CD14-positive monocyte (primary cell): ENCODE results near the gene SCARB1. TPM values are rescaled to one million over a fixed set of nuclear protein-coding genes. Genes with fewer than 3 reads are reported as not detected.
"Not testable (repeated sequence)": the region's sequence is repeated elsewhere in the genome, so short reads cannot be mapped to it uniquely, and the experiment has no call there.

Experiments
- DNase-seq, 3 donors: peaks; one replicate each; pipeline ENCODE4 v3.0.0-alpha.2; 2011 to 2022
- H2AFZ ChIP-seq: 2 replicates; pipeline ENCODE4 v1.6.0; 2012; ENCODE audit warnings: mild to moderate bottlenecking, low read depth, low read length, inconsistent platforms; ENCODE audit not compliant: insufficient read depth, poor library complexity, severe bottlenecking
- H3K27ac ChIP-seq, 2 donors: 1 replicate in 1 of 2; 2 replicates in 1 of 2; pipeline ENCODE4 v1.5.1; 2012 to 2013; ENCODE audit warnings: low read length in 2 of 2, control low read depth in 1 of 2, inconsistent platforms in 1 of 2, low read depth in 1 of 2, mild to moderate bottlenecking in 1 of 2
- H3K27me3 ChIP-seq, 2 donors: one replicate each; pipeline versions ENCODE4 v1.6.0 to v1.6.1; 2011 to 2013; ENCODE audit warnings: low read length in 2 of 2; ENCODE audit not compliant: control insufficient read depth in 2 of 2, insufficient read depth in 2 of 2
- H3K36me3 ChIP-seq, 2 donors: replicated peaks in 1 of 2; 1 replicate in 1 of 2; 2 replicates in 1 of 2; pipeline versions ENCODE4 v1.5.1 to v1.6.1; 2012 to 2013; ENCODE audit warnings: low read length in 2 of 2, control low read depth in 1 of 2, inconsistent platforms in 1 of 2, mild to moderate bottlenecking in 1 of 2; ENCODE audit not compliant: insufficient read depth in 2 of 2, control insufficient read depth in 1 of 2
- H3K4me1 ChIP-seq, 2 donors: 1 replicate in 1 of 2; 2 replicates in 1 of 2; pipeline versions ENCODE4 v1.5.1 to v1.6.1; 2012 to 2013; ENCODE audit warnings: low read length in 2 of 2, control low read depth in 1 of 2, inconsistent platforms in 1 of 2, mild to moderate bottlenecking in 1 of 2, moderate library complexity in 1 of 2; ENCODE audit not compliant: insufficient read depth in 2 of 2, control insufficient read depth in 1 of 2
- H3K4me2 ChIP-seq: replicated peaks from 2 replicates; pipeline ENCODE3; 2012; ENCODE audit warnings: low read length, moderate library complexity, mild to moderate bottlenecking; ENCODE audit not compliant: poor library complexity, severe bottlenecking; ENCODE audit errors: extremely low read depth
- H3K4me3 ChIP-seq, 3 experiments: fragments of 200-600 bp in 1 of 3; sonication (generic) in 1 of 3; replicated peaks in 1 of 3; 1 replicate in 2 of 3; 2 replicates in 1 of 3; pipeline ENCODE4 v1.5.1; 2011 to 2013; ENCODE audit warnings: low read length in 3 of 3, mild to moderate bottlenecking in 3 of 3, control low read depth in 2 of 3, low read depth in 2 of 3, inconsistent platforms in 1 of 3, moderate library complexity in 1 of 3
- H3K79me2 ChIP-seq: 2 replicates; pipeline ENCODE4 v1.6.0; 2012; ENCODE audit warnings: mild to moderate bottlenecking, control low read depth, inconsistent platforms, low read length, moderate library complexity; ENCODE audit not compliant: insufficient read depth
- H3K9ac ChIP-seq: 2 replicates; pipeline ENCODE4 v1.6.0; 2017; ENCODE audit warnings: low read length, mild to moderate bottlenecking; ENCODE audit not compliant: insufficient read depth, poor library complexity, severe bottlenecking
- H3K9me3 ChIP-seq, 2 donors: replicated peaks in 1 of 2; 1 replicate in 1 of 2; 2 replicates in 1 of 2; pipeline versions ENCODE4 v1.5.1 to v1.6.1; 2012 to 2013; ENCODE audit warnings: low read length in 2 of 2, control low read depth in 1 of 2; ENCODE audit not compliant: control insufficient read depth in 1 of 2, insufficient read depth in 1 of 2
- H4K20me1 ChIP-seq: 2 replicates; pipeline ENCODE4 v1.6.0; 2012; ENCODE audit warnings: mild to moderate bottlenecking, low read length, control low read depth, moderate library complexity; ENCODE audit not compliant: insufficient read depth
- H3K27ac Mint-ChIP-seq, 7 donors: one replicate each; pipeline ENCODE4 v1.8.0; 2020; ENCODE audit warnings: mild to moderate bottlenecking in 7 of 7, mixed read lengths in 7 of 7, moderate library complexity in 6 of 7, inconsistent platforms in 2 of 7
- H3K27me3 Mint-ChIP-seq, 3 donors: one replicate each; pipeline ENCODE4 v1.8.0; 2021 to 2022; ENCODE audit warnings: low read depth in 3 of 3, mild to moderate bottlenecking in 3 of 3, mixed read lengths in 3 of 3, moderate library complexity in 3 of 3, inconsistent platforms in 1 of 3
- H3K36me3 Mint-ChIP-seq, 2 donors: one replicate each; pipeline ENCODE4 v1.8.0; 2020; ENCODE audit warnings: mixed read lengths in 2 of 2, inconsistent platforms in 1 of 2, mild to moderate bottlenecking in 1 of 2
- H3K4me1 Mint-ChIP-seq: one replicate; pipeline ENCODE4 v1.8.0; 2020; ENCODE audit warnings: mild to moderate bottlenecking, mixed read lengths
- H3K4me3 Mint-ChIP-seq, 2 donors: one replicate each; pipeline ENCODE4 v1.8.0; 2020; ENCODE audit warnings: mild to moderate bottlenecking in 2 of 2, mixed read lengths in 2 of 2, moderate library complexity in 1 of 2
- H3K9me3 Mint-ChIP-seq, 7 donors: one replicate each; pipeline ENCODE4 v1.8.0; 2020 to 2022; ENCODE audit warnings: mixed read lengths in 7 of 7, mild to moderate bottlenecking in 6 of 7, moderate library complexity in 6 of 7, inconsistent platforms in 2 of 7
- CTCF ChIP-seq: fragments of 200-600 bp; IDR thresholded peaks from one replicate; pipeline ENCODE4 v1.8.0; 2022; ENCODE audit warnings: antibody characterized with exemption, mild to moderate bottlenecking
- WGBS: methylation state at CpG from one replicate; pipeline ENCODE4 v1.1.5; 2013; ENCODE audit warnings: missing lambda C conversion rate; ENCODE audit not compliant: insufficient coverage; 5-methylcytosine and 5-hydroxymethylcytosine counted together
- intact Hi-C, 2 donors: fragments of 100-400 bp; cut with micrococcal nuclease; formaldehyde crosslinking; loops; one replicate each; pipeline versions ENCODE4 v1.15.0 to v1.15.1; 2023
- polyA plus RNA-seq, 3 donors: library from polyadenylated mRNA; depleted of rRNA in 1 of 3; unstranded in 2 of 3; stranded (reverse) in 1 of 3; fragments of 300-500 nt in 2 of 3; fragments of >200 nt in 1 of 3; fragmentation: Illumina TruSeq in 2 of 3; gene quantifications; 1 replicate in 2 of 3; 2 replicates in 1 of 3; pipeline ENCODE4 v1.2.3, GENCODE V29; 2012 to 2021

The SCARB1 gene
- polyA plus RNA-seq, 3 donors, result 13.1 to 34.3 (median 15.2) TPM

- no peak for TF ChIP-seq CTCF
- intact Hi-C loops, result no loop called here
These were observed 24.6 kb upstream of the SCARB1 start for GRCh38 chr12:124888260-124888659.

GRCh38 chr12:124887766-124888165 lies 24.1 kb upstream of the SCARB1 start:
- H2AFZ ChIP-seq, H3K36me3 Mint-ChIP-seq, H3K27ac Mint-ChIP-seq, H3K4me3 Mint-ChIP-seq, H3K4me2 ChIP-seq, H4K20me1 ChIP-seq, H3K27me3 Mint-ChIP-seq, H3K9me3 ChIP-seq, intact Hi-C loops, H3K27me3 ChIP-seq, H3K36me3 ChIP-seq, DNase-seq, H3K27ac ChIP-seq, H3K4me3 ChIP-seq, H3K9ac ChIP-seq, H3K9me3 Mint-ChIP-seq, H3K79me2 ChIP-seq: not testable (repeated sequence)
- H3K4me1 Mint-ChIP-seq, result peaks cover 20% of the 10 kb centered on the region
- WGBS, result 96% methylated on average over 8 of the region's 9 CpGs
- H3K4me1 ChIP-seq, result peaks cover 5 to 22% of the 10 kb centered on the region in 2 donors

More at GRCh38 chr12:124888260-124888659, 24.6 kb upstream of the SCARB1 start:
- no peaks in the 10 kb centered on the region for H3K9me3 ChIP-seq
- H3K9ac ChIP-seq, result no peak overlapping the region
- Mint-ChIP-seq H3K27me3 (peaks cover 0 to 4% (median 0%) of the 10 kb centered on the region in 3 donors), H3K9me3 (peaks cover 0 to 5% (median 0%) of the 10 kb centered on the region in 7 donors), H3K4me1 (peaks cover 16% of the 10 kb centered on the region), H3K27ac (no peak overlapping the region), H3K36me3 (no peaks in the 10 kb centered on the region), H3K4me3 (no peak overlapping the region)
- H3K79me2 ChIP-seq, result no peaks in the 10 kb centered on the region
- H4K20me1 ChIP-seq, result no peaks in the 10 kb centered on the region
- H2AFZ ChIP-seq, result no peak overlapping the region
- H3K4me3 ChIP-seq, result no peak overlapping the region
- DNase-seq, result no peak
- no peak overlapping the region for H3K4me2 ChIP-seq
- peaks cover 3 to 17% of the 10 kb centered on the region in 2 donors for H3K4me1 ChIP-seq
- WGBS, result 100% methylated on average over 1 of the region's 2 CpGs
- H3K27me3 ChIP-seq, result no peaks in the 10 kb centered on the region
- no peaks in the 10 kb centered on the region for H3K36me3 ChIP-seq
- H3K27ac ChIP-seq, result no peak overlapping the region
